Mesendoderm (in vitro differentiated cells): ENCODE data around the gene HIBADH.
A peak's percentile ranks its signal among the peaks of the same experiment; 100 is the strongest.

Experiments
- DNase-seq: peaks from one replicate; pipeline ENCODE4 v3.0.0; 2013
- H2AK5ac ChIP-seq: 2 replicates; pipeline ENCODE4 v1.6.1; 2013; ENCODE audit warnings: low read length, inconsistent platforms
- H2BK120ac ChIP-seq: 2 replicates; pipeline ENCODE4 v1.6.1; 2013; ENCODE audit warnings: low read depth, mild to moderate bottlenecking, low read length, moderate library complexity, mixed read lengths
- H2BK15ac ChIP-seq: replicated peaks from 2 replicates; pipeline ENCODE4 v1.6.1; 2013; ENCODE audit warnings: low read depth, mild to moderate bottlenecking, moderate library complexity
- H2BK5ac ChIP-seq: 2 replicates; pipeline ENCODE4 v1.6.1; 2013; ENCODE audit warnings: low read length, inconsistent platforms
- H3K18ac ChIP-seq: 2 replicates; pipeline ENCODE4 v1.6.1; 2013; ENCODE audit warnings: mild to moderate bottlenecking, low read length, mixed read lengths
- H3K23ac ChIP-seq: one replicate; pipeline ENCODE4 v1.6.1; 2013; ENCODE audit warnings: low read length
- H3K27ac ChIP-seq: 2 replicates; pipeline ENCODE4 v1.5.1; 2013; ENCODE audit warnings: low read depth, mild to moderate bottlenecking, inconsistent platforms, low read length, moderate library complexity
- H3K27me3 ChIP-seq: 2 replicates; pipeline ENCODE4 v1.6.1; 2013; ENCODE audit warnings: low read length, control low read depth, mild to moderate bottlenecking, inconsistent platforms; ENCODE audit not compliant: insufficient read depth, poor library complexity
- H3K36me3 ChIP-seq: 2 replicates; pipeline ENCODE4 v1.6.1; 2013; ENCODE audit warnings: low read length, inconsistent platforms; ENCODE audit not compliant: control insufficient read depth, insufficient read depth
- H3K4ac ChIP-seq: one replicate; pipeline ENCODE4 v1.6.1; 2013; ENCODE audit warnings: low read depth, mild to moderate bottlenecking, low read length, moderate library complexity
- H3K4me1 ChIP-seq: 2 replicates; pipeline ENCODE4 v1.6.1; 2013; ENCODE audit warnings: low read depth, low read length, inconsistent platforms; ENCODE audit not compliant: control insufficient read depth
- H3K4me2 ChIP-seq: 2 replicates; pipeline ENCODE4 v1.6.1; 2013; ENCODE audit warnings: low read length
- H3K4me3 ChIP-seq: 2 replicates; pipeline ENCODE4 v1.5.1; 2013; ENCODE audit warnings: mild to moderate bottlenecking, low read length
- H3K56ac ChIP-seq: one replicate; pipeline ENCODE4 v1.6.1; 2013; ENCODE audit warnings: low read length
- H3K79me1 ChIP-seq: 2 replicates; pipeline ENCODE4 v1.6.1; 2013; ENCODE audit warnings: low read length, inconsistent platforms
- H3K79me2 ChIP-seq: 2 replicates; pipeline ENCODE4 v1.6.1; 2013; ENCODE audit warnings: mild to moderate bottlenecking, low read length; ENCODE audit not compliant: control insufficient read depth, insufficient read depth
- H3K9ac ChIP-seq: 2 replicates; pipeline ENCODE4 v1.6.1; 2013; ENCODE audit warnings: low read length, inconsistent platforms
- H4K5ac ChIP-seq: one replicate; pipeline ENCODE4 v1.6.1; 2013; ENCODE audit warnings: low read length
- H4K8ac ChIP-seq: one replicate; pipeline ENCODE4 v1.6.1; 2013; ENCODE audit warnings: low read depth, mild to moderate bottlenecking, control low read depth, low read length, moderate library complexity
- WGBS: extraction: QIAGEN DNeasy Blood & Tissue Kit; methylation state at CpG from one replicate; pipeline ENCODE4 v1.1.7; 2013; ENCODE audit warnings: low lambda C conversion rate, missing lambda C conversion rate; ENCODE audit not compliant: insufficient coverage; ENCODE audit errors: extremely low coverage; 5-methylcytosine and 5-hydroxymethylcytosine counted together

HIBADH gene

GRCh38 chr7:27663989-27664331 lies 1.3 kb upstream of the HIBADH start:
- H3K79me1 ChIP-seq: peaks cover 1% of the 10 kb centered on the region
- H3K4me3 ChIP-seq: no peak overlapping the region
- H3K27ac ChIP-seq: no peak overlapping the region
- no peak overlapping the region for H3K23ac ChIP-seq
- no peak overlapping the region for H3K4ac ChIP-seq
- H3K56ac ChIP-seq: no peak overlapping the region
- H3K9ac ChIP-seq: no peak overlapping the region
- WGBS: no CpG with 5 or more reads among the region's 3 CpGs
- no peak overlapping the region for H4K8ac ChIP-seq
- H2BK5ac ChIP-seq: no peak overlapping the region
- no peak overlapping the region for H2BK15ac ChIP-seq
- no peak for DNase-seq
- H3K18ac ChIP-seq: no peak overlapping the region
- no peak overlapping the region for H2AK5ac ChIP-seq
- no peaks in the 10 kb centered on the region for H3K36me3 ChIP-seq
- no peak overlapping the region for H4K5ac ChIP-seq
- no peaks in the 10 kb centered on the region for H3K79me2 ChIP-seq
- H2BK120ac ChIP-seq: no peak overlapping the region
- H3K4me1 ChIP-seq: no peaks in the 10 kb centered on the region
- H3K27me3 ChIP-seq: no peaks in the 10 kb centered on the region
- no peak overlapping the region for H3K4me2 ChIP-seq

DNA sequence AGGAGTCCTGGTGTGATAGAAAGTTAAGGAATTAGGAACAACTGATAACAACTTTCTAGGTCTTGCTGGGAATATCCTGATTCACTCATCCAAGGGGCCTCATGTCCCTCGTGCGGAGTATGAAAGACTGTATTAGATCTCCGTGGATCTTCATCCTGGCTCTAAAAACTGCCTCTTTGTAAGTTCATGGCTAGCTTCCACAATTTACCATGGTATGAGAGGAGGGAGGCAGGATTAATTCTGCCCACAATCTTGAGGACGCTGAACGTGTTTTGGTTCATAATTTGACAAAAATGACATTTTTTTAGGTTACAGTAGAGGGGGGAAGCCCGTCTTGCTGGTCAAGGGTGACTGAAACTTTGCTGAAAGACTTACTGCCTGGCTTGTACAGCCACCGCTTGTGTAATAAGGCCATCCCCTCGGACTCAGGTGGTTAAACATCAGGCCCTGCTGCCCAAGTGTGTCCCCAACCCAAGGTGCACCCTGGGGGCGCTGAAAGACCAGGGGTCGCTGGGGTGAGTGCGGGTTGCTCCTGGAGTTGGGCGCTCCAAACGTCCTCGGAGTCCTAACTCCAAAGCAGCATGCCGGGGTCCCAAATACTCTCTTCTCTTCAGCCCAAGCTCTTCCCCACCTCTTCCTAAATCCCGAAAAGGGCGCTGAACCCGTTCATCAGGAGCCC lies 733 bp downstream of the HIBADH start:
- H4K8ac ChIP-seq: no peak overlapping the region
- peak overlapping the region; percentile 91 for H3K4me2 ChIP-seq
- no peaks in the 10 kb centered on the region for H3K36me3 ChIP-seq
- H3K9ac ChIP-seq: peak overlapping the region; percentile 87
- no CpG with 5 or more reads among the region's 18 CpGs for WGBS
- no peak for DNase-seq
- H2BK15ac ChIP-seq: no peak overlapping the region
- H3K4ac ChIP-seq: peak overlapping the region; percentile 5
- no peak overlapping the region for H4K5ac ChIP-seq
- no peaks in the 10 kb centered on the region for H3K79me2 ChIP-seq
- no peak overlapping the region for H2BK5ac ChIP-seq
- peak overlapping the region; percentile 95 for H3K56ac ChIP-seq
- H2BK120ac ChIP-seq: no peak overlapping the region
- H3K4me3 ChIP-seq: peak overlapping the region; percentile 81
- no peak overlapping the region for H2AK5ac ChIP-seq
- peak overlapping the region; percentile 25 for H3K27ac ChIP-seq
- H3K18ac ChIP-seq: peak overlapping the region; percentile 85
- H3K23ac ChIP-seq: peak overlapping the region; percentile 56
- no peaks in the 10 kb centered on the region for H3K4me1 ChIP-seq
- H3K27me3 ChIP-seq: no peaks in the 10 kb centered on the region
- peaks cover 1% of the 10 kb centered on the region for H3K79me1 ChIP-seq

DNA sequence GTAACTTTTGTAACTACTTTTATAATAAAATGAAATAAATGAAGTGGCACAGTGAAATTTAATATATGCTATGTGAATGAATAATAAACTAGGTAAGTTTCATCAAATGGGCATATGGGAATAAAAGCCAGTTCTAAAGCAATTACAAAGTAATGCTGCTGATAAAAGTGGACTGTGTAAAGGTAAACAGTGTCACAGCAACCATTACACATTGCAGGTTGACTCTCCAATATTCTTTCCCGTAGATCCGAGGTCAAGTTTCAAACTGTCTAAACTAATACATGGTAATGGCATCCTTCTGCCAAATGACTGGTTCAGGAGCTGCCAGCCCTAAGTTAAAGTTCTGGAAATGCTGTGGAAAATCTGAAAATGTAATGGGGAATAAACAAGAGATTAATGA lies 6.0 kb downstream of the HIBADH start:
- Histone ChIP-seq H3K27ac (no peak overlapping the region), H3K9ac (no peak overlapping the region), H3K4me3 (no peak overlapping the region), H3K4me2 (no peak overlapping the region), H2AK5ac (no peak overlapping the region), H3K4me1 (no peaks in the 10 kb centered on the region), H3K27me3 (no peaks in the 10 kb centered on the region), H4K5ac (no peak overlapping the region), H3K56ac (no peak overlapping the region), H2BK120ac (no peak overlapping the region), H3K18ac (no peak overlapping the region), H2BK15ac (no peak overlapping the region), H3K79me1 (peaks cover 1% of the 10 kb centered on the region), H2BK5ac (no peak overlapping the region), H3K4ac (no peak overlapping the region), H3K36me3 (no peaks in the 10 kb centered on the region), H3K23ac (no peak overlapping the region), H3K79me2 (no peaks in the 10 kb centered on the region), H4K8ac (no peak overlapping the region)
- no CpG with 5 or more reads among the region's 2 CpGs for WGBS
- no peak for DNase-seq

DNA sequence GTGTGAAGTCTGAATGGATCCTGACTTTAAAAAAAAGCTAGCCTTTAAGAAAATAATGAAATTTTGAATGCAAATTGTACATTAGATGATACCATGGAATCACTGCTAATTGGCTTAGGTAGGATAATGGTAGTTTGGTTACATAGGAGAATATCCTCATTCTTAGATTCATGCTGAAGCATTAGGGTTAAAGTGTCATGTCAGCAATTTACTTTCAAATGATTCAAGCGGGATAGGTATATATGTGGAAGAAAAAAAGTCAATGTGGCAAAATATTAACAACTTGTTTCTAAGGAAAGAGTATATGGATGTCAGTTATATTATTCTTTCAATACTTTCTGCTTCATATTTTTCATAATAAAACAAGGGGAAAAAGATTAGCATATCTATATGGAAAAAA lies 7.5 kb downstream of the HIBADH start:
- no peak for DNase-seq

DNA sequence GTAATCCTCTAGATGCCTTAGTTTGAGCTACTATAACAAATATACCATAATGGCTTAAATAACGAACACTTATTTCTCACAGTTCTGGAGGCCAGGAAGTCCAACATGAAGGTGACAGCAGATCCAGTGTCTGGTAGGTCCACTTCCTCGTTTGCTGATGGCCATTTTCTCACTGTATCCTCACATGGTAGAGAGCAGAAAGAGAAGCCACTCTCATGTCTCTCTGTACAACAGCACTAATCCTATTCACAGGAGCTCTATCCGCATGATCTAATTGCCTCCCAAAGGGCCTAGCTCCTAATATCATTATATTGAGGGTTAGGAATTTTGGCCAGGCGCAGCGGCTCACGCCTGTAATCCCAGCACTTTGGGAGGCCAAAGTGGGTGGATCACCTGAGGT lies 10.2 kb downstream of the HIBADH start:
- Histone ChIP-seq H3K4me1 (no peaks in the 10 kb centered on the region), H2BK15ac (no peak overlapping the region), H3K4me2 (no peak overlapping the region), H3K27ac (no peak overlapping the region), H4K8ac (no peak overlapping the region), H3K56ac (no peak overlapping the region), H3K4ac (no peak overlapping the region), H3K23ac (no peak overlapping the region), H2BK120ac (no peak overlapping the region), H2AK5ac (no peak overlapping the region), H3K79me1 (no peaks in the 10 kb centered on the region), H2BK5ac (no peak overlapping the region), H3K27me3 (no peaks in the 10 kb centered on the region), H3K4me3 (no peak overlapping the region), H3K36me3 (no peaks in the 10 kb centered on the region), H3K18ac (no peak overlapping the region), H3K9ac (no peak overlapping the region), H3K79me2 (no peaks in the 10 kb centered on the region), H4K5ac (no peak overlapping the region)
- DNase-seq: no peak
- WGBS: no CpG with 5 or more reads among the region's 6 CpGs

More for the DNA sequence above, 7.5 kb downstream of the HIBADH start:
- WGBS: no CpG with 5 or more reads among the region's 1 CpG
- no peaks in the 10 kb centered on the region for H3K36me3 ChIP-seq
- no peak overlapping the region for H3K18ac ChIP-seq
- H2BK5ac ChIP-seq: no peak overlapping the region
- peaks cover 1% of the 10 kb centered on the region for H3K79me1 ChIP-seq
- H3K9ac ChIP-seq: no peak overlapping the region
- H2BK15ac ChIP-seq: no peak overlapping the region
- no peaks in the 10 kb centered on the region for H3K4me1 ChIP-seq
- no peak overlapping the region for H3K23ac ChIP-seq
- H4K8ac ChIP-seq: no peak overlapping the region
- H3K27me3 ChIP-seq: no peaks in the 10 kb centered on the region
- H4K5ac ChIP-seq: no peak overlapping the region
- no peak overlapping the region for H3K4me3 ChIP-seq
- no peak overlapping the region for H2AK5ac ChIP-seq
- no peak overlapping the region for H3K4me2 ChIP-seq
- no peak overlapping the region for H2BK120ac ChIP-seq
- H3K27ac ChIP-seq: no peak overlapping the region
- H3K79me2 ChIP-seq: no peaks in the 10 kb centered on the region
- no peak overlapping the region for H3K4ac ChIP-seq
- H3K56ac ChIP-seq: no peak overlapping the region

GRCh38 chr7:27651702-27652101 lies 11.0 kb downstream of the HIBADH start:
- Histone ChIP-seq H2AK5ac (no peak overlapping the region), H3K27ac (no peak overlapping the region)

More at GRCh38 chr7:27651702-27652101, 11.0 kb downstream of the HIBADH start:
- Histone ChIP-seq H3K56ac (no peak overlapping the region), H2BK5ac (no peak overlapping the region), H2BK15ac (no peak overlapping the region), H3K4me1 (no peaks in the 10 kb centered on the region), H3K4ac (no peak overlapping the region), H3K4me3 (no peak overlapping the region), H3K27me3 (no peaks in the 10 kb centered on the region), H4K8ac (no peak overlapping the region), H3K4me2 (no peak overlapping the region), H3K79me2 (no peaks in the 10 kb centered on the region), H3K79me1 (no peaks in the 10 kb centered on the region), H3K23ac (no peak overlapping the region), H4K5ac (no peak overlapping the region), H3K9ac (no peak overlapping the region), H3K18ac (no peak overlapping the region), H3K36me3 (no peaks in the 10 kb centered on the region), H2BK120ac (no peak overlapping the region)
- DNase-seq: no peak
